Adrenal gland (tissue), 5 donors: ENCODE data around the gene ZNF101.

ENCODE experiments used
- POLR2A ChIP-seq, 2 donors: fragments of 450-650 bp; IDR thresholded peaks; one replicate each; pipeline ENCODE4 v1.6.1; 2017; ENCODE audit warnings: antibody characterized with exemption in 2 of 2, mild to moderate bottlenecking in 2 of 2, moderate library complexity in 1 of 2
- TF ChIP-seq, protein P1 (sequence below), 6 experiments: fragments of 450-650 bp in 4 of 6; fragments of 200-600 bp in 2 of 6; sonication (generic) in 1 of 6; IDR thresholded peaks; 1 replicate in 5 of 6; 2 replicates in 1 of 6; pipeline versions ENCODE4 v1.5.1 to v1.8.0; 2016 to 2021; ENCODE audit warnings: antibody characterized with exemption in 6 of 6, mild to moderate bottlenecking in 2 of 6, moderate library complexity in 1 of 6
- donor health status: DM: no; HTN: no; CAD: no.

DNA sequence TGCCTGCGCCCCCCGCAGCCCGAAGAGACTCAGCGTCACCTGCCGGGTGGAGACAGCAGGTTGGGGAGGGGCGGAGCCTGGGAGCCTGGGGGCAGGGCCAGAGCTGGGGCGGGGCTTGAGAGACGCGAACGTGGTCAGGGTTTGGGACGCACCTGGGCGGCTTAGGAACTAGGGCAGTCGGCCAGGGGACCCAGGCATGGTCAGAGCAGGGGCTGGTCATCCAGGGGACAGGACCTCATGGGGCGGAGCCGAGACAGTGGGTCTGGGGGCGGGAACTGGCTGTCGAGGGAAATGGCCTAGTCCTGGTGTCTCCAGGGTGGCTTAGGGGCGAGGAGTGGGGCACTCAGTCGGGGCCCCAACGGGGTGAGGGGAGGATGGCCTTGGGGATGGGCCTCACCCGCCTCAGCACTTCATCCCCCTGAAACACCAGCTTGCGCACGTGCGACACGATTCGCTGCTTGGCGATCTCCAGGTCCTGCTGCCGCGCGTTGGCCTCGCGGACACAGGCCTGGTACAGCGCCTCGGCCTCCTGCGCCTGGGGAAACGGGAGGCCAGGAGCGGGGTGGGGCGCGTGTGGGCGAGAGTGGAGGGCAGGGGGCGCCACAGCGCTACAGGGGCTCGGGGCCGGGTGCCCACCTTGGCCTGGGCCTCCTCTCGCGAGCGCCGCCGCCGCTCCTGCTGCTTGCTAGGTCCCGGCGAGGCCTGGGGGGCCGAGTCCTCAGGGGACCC is 31.0 kb upstream of the ZNF101 start:
- TF ChIP-seq, protein P1, sequence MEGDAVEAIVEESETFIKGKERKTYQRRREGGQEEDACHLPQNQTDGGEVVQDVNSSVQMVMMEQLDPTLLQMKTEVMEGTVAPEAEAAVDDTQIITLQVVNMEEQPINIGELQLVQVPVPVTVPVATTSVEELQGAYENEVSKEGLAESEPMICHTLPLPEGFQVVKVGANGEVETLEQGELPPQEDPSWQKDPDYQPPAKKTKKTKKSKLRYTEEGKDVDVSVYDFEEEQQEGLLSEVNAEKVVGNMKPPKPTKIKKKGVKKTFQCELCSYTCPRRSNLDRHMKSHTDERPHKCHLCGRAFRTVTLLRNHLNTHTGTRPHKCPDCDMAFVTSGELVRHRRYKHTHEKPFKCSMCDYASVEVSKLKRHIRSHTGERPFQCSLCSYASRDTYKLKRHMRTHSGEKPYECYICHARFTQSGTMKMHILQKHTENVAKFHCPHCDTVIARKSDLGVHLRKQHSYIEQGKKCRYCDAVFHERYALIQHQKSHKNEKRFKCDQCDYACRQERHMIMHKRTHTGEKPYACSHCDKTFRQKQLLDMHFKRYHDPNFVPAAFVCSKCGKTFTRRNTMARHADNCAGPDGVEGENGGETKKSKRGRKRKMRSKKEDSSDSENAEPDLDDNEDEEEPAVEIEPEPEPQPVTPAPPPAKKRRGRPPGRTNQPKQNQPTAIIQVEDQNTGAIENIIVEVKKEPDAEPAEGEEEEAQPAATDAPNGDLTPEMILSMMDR (IDR thresholded peaks at IDR 0.05), result no peak
- TF ChIP-seq POLR2A (IDR thresholded peaks at IDR 0.05), result no peak
